ENCODE results near the gene TEX2.

DNA sequence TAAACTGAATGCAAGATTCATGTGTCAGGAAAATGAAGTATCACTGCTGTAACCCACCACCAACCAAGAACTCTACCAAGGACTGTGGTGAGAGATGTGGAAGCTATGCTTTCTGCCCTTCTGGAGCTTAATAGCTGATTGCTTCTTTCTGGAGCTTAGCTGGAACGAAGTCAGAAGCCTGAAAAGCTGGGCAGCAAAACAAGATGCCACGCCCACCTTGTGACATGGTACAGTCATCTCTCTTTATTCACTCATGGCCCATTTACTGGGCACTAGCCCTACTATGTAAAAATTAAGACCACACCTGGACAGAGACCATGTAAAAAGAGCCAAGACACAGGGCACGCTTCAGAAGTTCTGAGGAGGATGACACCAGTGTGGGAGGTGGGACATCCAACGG is 48.1 kb downstream of the TEX2 start:
- no peak for TF ChIP-seq POLR2A (IDR thresholded peaks at IDR 0.05)
- no peak for TF ChIP-seq CTCF (IDR thresholded peaks at IDR 0.05)
